Measurements from ENCODE around the gene HIGD1B. TPM values are rescaled to one million over a fixed set of nuclear protein-coding genes. Genes with fewer than 3 reads are reported as not detected.

The HIGD1B gene
- total and polyA plus RNA-seq, 10 of the 15 experiments (the other 5 are each of a cell fraction or from before 2014, with no cell fraction given): 1.0 TPM; not detected in 9

DNA sequence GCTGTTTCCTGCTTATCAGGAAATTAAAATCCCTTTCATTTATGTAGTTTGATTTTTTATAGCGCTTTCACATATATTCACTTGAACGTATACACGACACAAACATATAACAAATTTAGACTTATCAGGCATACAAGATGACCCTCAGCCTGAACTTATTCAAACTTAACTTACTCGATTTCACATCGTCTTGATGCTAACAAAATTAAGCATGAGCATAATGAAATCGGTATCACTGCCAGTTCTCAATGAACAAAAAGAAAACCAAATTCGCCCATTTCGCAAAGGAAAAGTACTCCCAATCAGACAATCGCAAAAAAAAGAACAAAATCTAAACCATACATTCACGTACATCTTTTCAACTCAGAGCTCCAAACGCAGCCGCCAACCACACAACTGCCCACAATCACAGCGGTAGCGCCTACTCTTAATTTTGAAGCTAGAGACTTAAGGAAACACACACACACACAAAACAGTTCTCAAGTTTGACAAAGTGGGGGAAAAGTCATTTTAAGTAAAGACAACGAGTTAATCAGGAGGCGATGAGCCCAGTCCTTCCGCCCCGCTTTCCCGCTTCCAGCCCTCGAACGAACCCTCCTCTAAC lies 18.7 kb upstream of the HIGD1B start:
- ChIA-PET POLR2A (no interaction called here), SMC1A (ENCODE audit: uncharacterized antibody, unreplicated experiment) (no interaction called here), RAD21 (ENCODE audit: unreplicated experiment) (interaction anchor here (1.0 kb wide), 1 partner anchor 50 kb away, joined by 5 read pairs; no protein-coding TSS in a partner anchor), CTCF (no interaction called here)
- Histone ChIP-seq H3K4me2 (ENCODE audit: control insufficient read depth, insufficient read depth) (peak overlapping the region; percentile 45), H2AFZ (ENCODE audit: control insufficient read depth, low read depth, low read length) (no peak overlapping the region), H3K27ac (ENCODE audit: control insufficient read depth, insufficient read depth) (no peak overlapping the region), H3K27me3 (replicated peaks in 1 of 2; ENCODE audit: control insufficient read depth in 2 of 2, insufficient read depth in 2 of 2, low read length in 1 of 2) (peaks cover 0 to 7% of the 10 kb centered on the region in 2 experiments; a peak in 3 of 4 replicates), H3K36me3 (ENCODE audit: control insufficient read depth in 2 of 2, insufficient read depth in 2 of 2, low read length in 1 of 2) (no peaks in the 10 kb centered on the region), H3K9me3 (replicated peaks; ENCODE audit: control insufficient read depth, insufficient read depth, low read length) (no peaks in the 10 kb centered on the region), H3K79me2 (ENCODE audit: control insufficient read depth, insufficient read depth, low read length) (no peaks in the 10 kb centered on the region), H3K9ac (ENCODE audit: control insufficient read depth, insufficient read depth, low read length) (no peak overlapping the region; the same call in 1 of the 2 replicates), H3K4me1 (ENCODE audit: control insufficient read depth, insufficient read depth, low read length) (no peaks in the 10 kb centered on the region), H4K20me1 (ENCODE audit: control insufficient read depth, insufficient read depth) (no peaks in the 10 kb centered on the region), H3K4me3 (peak overlapping the region; percentile 44; the same call in 1 of the 2 replicates)
- BruUV-seq (replicated peaks): no TSS peak
- peak; percentile 64 for FAIRE-seq
- intact Hi-C loops (cut with micrococcal nuclease; ENCODE audit: unreplicated experiment) (no loop called here), in situ Hi-C loops (cut with MboI) (no loop called here)
- TF ChIP-seq BMI1 (IDR thresholded peaks at IDR 0.05; ENCODE audit: borderline replicate concordance) (peak; percentile 86), EZH2 (IDR thresholded peaks at IDR 0.05; ENCODE audit: borderline replicate concordance, control insufficient read depth, low read depth, low read length) (peak; percentile 93; the same call in 1 of the 2 replicates), MEF2A (IDR thresholded peaks at IDR 0.05; ENCODE audit: insufficient read depth, low read depth, low read length) (no peak), RUNX3 (IDR thresholded peaks at IDR 0.05; ENCODE audit: low read length) (peak; percentile 41), TARDBP (IDR thresholded peaks at IDR 0.05; ENCODE audit: borderline replicate concordance) (no peak)
- TF ChIP-seq, protein P1, sequence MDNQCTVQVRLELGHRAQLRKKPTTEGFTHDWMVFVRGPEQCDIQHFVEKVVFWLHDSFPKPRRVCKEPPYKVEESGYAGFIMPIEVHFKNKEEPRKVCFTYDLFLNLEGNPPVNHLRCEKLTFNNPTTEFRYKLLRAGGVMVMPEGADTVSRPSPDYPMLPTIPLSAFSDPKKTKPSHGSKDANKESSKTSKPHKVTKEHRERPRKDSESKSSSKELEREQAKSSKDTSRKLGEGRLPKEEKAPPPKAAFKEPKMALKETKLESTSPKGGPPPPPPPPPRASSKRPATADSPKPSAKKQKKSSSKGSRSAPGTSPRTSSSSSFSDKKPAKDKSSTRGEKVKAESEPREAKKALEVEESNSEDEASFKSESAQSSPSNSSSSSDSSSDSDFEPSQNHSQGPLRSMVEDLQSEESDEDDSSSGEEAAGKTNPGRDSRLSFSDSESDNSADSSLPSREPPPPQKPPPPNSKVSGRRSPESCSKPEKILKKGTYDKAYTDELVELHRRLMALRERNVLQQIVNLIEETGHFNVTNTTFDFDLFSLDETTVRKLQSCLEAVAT (IDR thresholded peaks at IDR 0.05): 0 out of 2 replicates have a peak, but pooled peaks have one; percentile 50
- 5% methylated on average over 21 of the region's 21 CpGs for WGBS (ENCODE audit: insufficient coverage, insufficient replicate concordance, low lambda C conversion rate, missing lambda C conversion rate)
- no peak for ATAC-seq
- DNase-seq (ENCODE audit: low read depth, low spot score): no peak

All from GM12878 (cell line).